Urinary bladder (tissue), 4 donors: ENCODE data around the gene SFTA2. TPM values are rescaled to one million over a fixed set of nuclear protein-coding genes. Genes with fewer than 3 reads are reported as not detected.

Experiments used
- DNase-seq: peaks from one replicate; pipeline ENCODE4 v3.0.0-alpha.2; 2015; ENCODE audit errors: extremely low spot score
- H3K27ac ChIP-seq: one replicate; pipeline ENCODE4 v1.5.1; 2013; ENCODE audit warnings: low read depth, mild to moderate bottlenecking, moderate library complexity
- H3K36me3 ChIP-seq: one replicate; pipeline ENCODE4 v1.6.1; 2013; ENCODE audit warnings: mild to moderate bottlenecking, moderate library complexity; ENCODE audit not compliant: insufficient read depth
- H3K4me1 ChIP-seq: one replicate; pipeline ENCODE4 v1.6.1; 2013; ENCODE audit warnings: mild to moderate bottlenecking, moderate library complexity; ENCODE audit not compliant: insufficient read depth
- H3K4me3 ChIP-seq: one replicate; pipeline ENCODE4 v1.5.1; 2013; ENCODE audit warnings: low read depth, low read length
- WGBS: extraction: QIAGEN DNeasy Blood & Tissue Kit; methylation state at CpG from one replicate; pipeline ENCODE4 v1.1.7; 2013; 5-methylcytosine and 5-hydroxymethylcytosine counted together
- polyA plus RNA-seq: library from polyadenylated mRNA; stranded (reverse); fragments of 200-250 nt; gene quantifications from one replicate; pipeline ENCODE4 v1.2.3, GENCODE V29; 2013
- total RNA-seq: library from RNA; depleted of rRNA; stranded (reverse); fragments of >200 nt; gene quantifications from one replicate; pipeline ENCODE4 v1.2.3, GENCODE V29; 2014
- donor health status: healthy with polysubstance abuse.
- donor health status: healthy.

SFTA2 gene
- total and polyA plus RNA-seq, 2 donors = not detected

GRCh38 chr6:30957716-30958115 lies 25.7 kb upstream of the SFTA2 start:
- Histone ChIP-seq H3K36me3 (no peaks in the 10 kb centered on the region), H3K27ac (no peak overlapping the region), H3K4me1 (no peaks in the 10 kb centered on the region), H3K4me3 (no peak overlapping the region)
- DNase-seq = no peak
- 62% methylated on average over 2 of the region's 2 CpGs for WGBS

- H3K4me1 ChIP-seq = no peaks in the 10 kb centered on the region
- H3K27ac ChIP-seq = no peak overlapping the region
- no peak for DNase-seq
- H3K36me3 ChIP-seq = no peaks in the 10 kb centered on the region
- 10% methylated on average over 46 of the region's 46 CpGs for WGBS
- H3K4me3 ChIP-seq = peak overlapping the region; percentile 35
These were observed 23.5 kb upstream of the SFTA2 start for GRCh38 chr6:30955367-30956042.

GRCh38 chr6:30954631-30955366 lies 22.8 kb upstream of the SFTA2 start:
- 66% methylated on average over 9 of the region's 9 CpGs for WGBS
- DNase-seq = no peak
- H3K27ac ChIP-seq = no peak overlapping the region
- H3K4me3 ChIP-seq = peak overlapping the region; percentile 35
- no peaks in the 10 kb centered on the region for H3K36me3 ChIP-seq
- no peaks in the 10 kb centered on the region for H3K4me1 ChIP-seq

- H3K27ac ChIP-seq = no peak overlapping the region
- no peak overlapping the region for H3K4me3 ChIP-seq
- no peaks in the 10 kb centered on the region for H3K4me1 ChIP-seq
- no peaks in the 10 kb centered on the region for H3K36me3 ChIP-seq
- WGBS = 72% methylated on average over 5 of the region's 5 CpGs
- no peak for DNase-seq
These were observed 20.0 kb upstream of the SFTA2 start for GRCh38 chr6:30951907-30952469.

- no peak for DNase-seq
- no peaks in the 10 kb centered on the region for H3K36me3 ChIP-seq
- H3K4me3 ChIP-seq = no peak overlapping the region
- H3K27ac ChIP-seq = no peak overlapping the region
- H3K4me1 ChIP-seq = no peaks in the 10 kb centered on the region
- WGBS = 94% methylated on average over 6 of the region's 6 CpGs
These were observed 16.8 kb upstream of the SFTA2 start for GRCh38 chr6:30948811-30949210.

GRCh38 chr6:30947231-30947630 lies 15.3 kb upstream of the SFTA2 start:
- Histone ChIP-seq H3K4me3 (no peak overlapping the region), H3K27ac (no peak overlapping the region), H3K4me1 (no peaks in the 10 kb centered on the region), H3K36me3 (no peaks in the 10 kb centered on the region)
- no peak for DNase-seq
- 86% methylated on average over 4 of the region's 4 CpGs for WGBS

GRCh38 chr6:30945281-30945680 lies 13.3 kb upstream of the SFTA2 start:
- Histone ChIP-seq H3K27ac (no peak overlapping the region), H3K4me1 (no peaks in the 10 kb centered on the region), H3K36me3 (no peaks in the 10 kb centered on the region), H3K4me3 (no peak overlapping the region)
- DNase-seq = no peak
- WGBS = 79% methylated on average over 5 of the region's 5 CpGs

- Histone ChIP-seq H3K4me1 (no peaks in the 10 kb centered on the region), H3K27ac (no peak overlapping the region), H3K4me3 (no peak overlapping the region), H3K36me3 (no peaks in the 10 kb centered on the region)
- DNase-seq = no peak
- WGBS = 96% methylated on average over 4 of the region's 4 CpGs
These were observed 12.1 kb upstream of the SFTA2 start for GRCh38 chr6:30944051-30944450.

GRCh38 chr6:30942338-30943060 lies 10.5 kb upstream of the SFTA2 start:
- Histone ChIP-seq H3K36me3 (no peaks in the 10 kb centered on the region), H3K27ac (no peak overlapping the region), H3K4me1 (no peaks in the 10 kb centered on the region), H3K4me3 (no peak overlapping the region)
- WGBS = 13% methylated on average over 15 of the region's 15 CpGs
- peak; percentile 55 for DNase-seq

- 73% methylated on average over 16 of the region's 16 CpGs for WGBS
- Histone ChIP-seq H3K4me1 (no peaks in the 10 kb centered on the region), H3K27ac (no peak within 1 kb of the TSS), H3K36me3 (no peaks in the 10 kb centered on the region), H3K4me3 (no peak within 1 kb of the TSS)
- no peak for DNase-seq
These were observed 8.5 kb upstream of the SFTA2 start, which contains the start of gene MUCL3 for GRCh38 chr6:30940361-30940986. TSS of gene MUCL3 (plus strand) at chr6:30940973. CDS start at chr6:30941000, 27 bp downstream.

- H3K4me1 ChIP-seq = no peaks in the 10 kb centered on the region
- 64% methylated on average over 3 of the region's 3 CpGs for WGBS
- no peak overlapping the region for H3K4me3 ChIP-seq
- no peak overlapping the region for H3K27ac ChIP-seq
- DNase-seq = no peak
- no peaks in the 10 kb centered on the region for H3K36me3 ChIP-seq
These were observed 7.5 kb upstream of the SFTA2 start for GRCh38 chr6:30939473-30939872.

GRCh38 chr6:30938730-30939129 lies 6.8 kb upstream of the SFTA2 start:
- Histone ChIP-seq H3K4me1 (no peaks in the 10 kb centered on the region), H3K27ac (no peak overlapping the region), H3K36me3 (no peaks in the 10 kb centered on the region), H3K4me3 (no peak overlapping the region)
- DNase-seq = no peak
- 77% methylated on average over 4 of the region's 4 CpGs for WGBS

GRCh38 chr6:30937265-30937664 lies 5.3 kb upstream of the SFTA2 start:
- Histone ChIP-seq H3K4me1 (no peaks in the 10 kb centered on the region), H3K27ac (no peak overlapping the region), H3K4me3 (no peak overlapping the region), H3K36me3 (no peaks in the 10 kb centered on the region)
- no peak for DNase-seq
- WGBS = 70% methylated on average over 6 of the region's 6 CpGs
